ENCODE results near the gene HMGXB4.
"Not testable (repeated sequence)": the region's sequence is repeated elsewhere in the genome, so short reads cannot be mapped to it uniquely, and the experiment has no call there.

HMGXB4 gene

DNA sequence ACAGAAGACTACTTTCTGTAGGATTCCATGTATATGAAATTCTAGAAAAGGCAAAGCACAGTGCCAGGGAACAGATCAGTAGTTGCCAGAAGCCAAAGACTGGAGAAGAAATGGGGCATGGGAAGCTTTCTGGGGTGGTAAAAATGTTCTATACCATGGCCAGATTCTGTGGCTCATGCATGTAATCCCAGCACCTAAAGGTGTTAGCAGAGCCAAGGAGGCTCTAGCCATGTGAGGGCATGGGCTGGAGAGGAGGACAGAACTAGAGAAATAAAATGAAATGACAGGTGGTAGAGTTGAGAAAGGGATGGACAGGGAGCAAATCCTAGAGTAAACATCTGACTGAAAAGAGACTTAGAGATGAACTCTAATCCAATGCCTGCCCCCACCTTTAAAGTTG is 26.9 kb upstream of the HMGXB4 start:
- no peak for TF ChIP-seq CTCF (IDR thresholded peaks at IDR 0.05)
- DNase-seq (ENCODE audit: low spot score) = no peak

GRCh38 chr22:35230839-35231584 is 26.3 kb upstream of the HMGXB4 start:
- H3K4me3 ChIP-seq = no peak overlapping the region
- no peak for DNase-seq (ENCODE audit: low spot score)
- TF ChIP-seq CTCF (IDR thresholded peaks at IDR 0.05) = no peak
- H3K27ac ChIP-seq = no peak overlapping the region

More for the DNA sequence above, 26.9 kb upstream of the HMGXB4 start:
- Histone ChIP-seq H3K4me3 (no peak overlapping the region), H3K27ac (no peak overlapping the region)

DNA sequence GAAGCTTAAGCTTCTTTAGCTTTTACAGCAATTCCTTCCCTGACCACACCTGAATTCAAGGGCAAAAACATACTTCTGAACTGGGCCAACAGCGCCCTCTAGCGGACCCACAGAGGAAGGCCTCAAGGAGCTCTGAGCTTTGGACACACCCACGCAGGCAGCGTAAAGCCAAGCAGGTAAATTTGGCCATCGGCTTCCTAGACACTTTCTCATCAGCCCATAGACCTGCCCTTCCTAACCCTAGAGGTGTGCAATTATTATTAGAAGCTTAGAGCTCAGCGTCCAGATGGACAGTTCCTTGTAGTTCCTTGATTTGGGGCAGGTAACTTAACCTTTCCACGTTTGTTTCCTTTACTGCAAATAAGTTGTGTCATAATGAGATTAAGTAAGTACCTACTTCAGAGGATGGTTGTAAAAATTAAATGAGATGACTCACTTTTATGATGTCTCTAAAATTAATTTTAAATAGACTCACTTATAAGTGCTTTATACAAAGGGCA is 25.7 kb upstream of the HMGXB4 start:
- H3K27ac ChIP-seq = no peak overlapping the region
- no peak for DNase-seq (ENCODE audit: low spot score)
- TF ChIP-seq CTCF (IDR thresholded peaks at IDR 0.05) = no peak
- no peak overlapping the region for H3K4me3 ChIP-seq

GRCh38 chr22:35238749-35239148 is 18.5 kb upstream of the HMGXB4 start:
- H3K4me3 ChIP-seq; H3K27ac ChIP-seq; DNase-seq (ENCODE audit: low spot score): not testable (repeated sequence)

DNA sequence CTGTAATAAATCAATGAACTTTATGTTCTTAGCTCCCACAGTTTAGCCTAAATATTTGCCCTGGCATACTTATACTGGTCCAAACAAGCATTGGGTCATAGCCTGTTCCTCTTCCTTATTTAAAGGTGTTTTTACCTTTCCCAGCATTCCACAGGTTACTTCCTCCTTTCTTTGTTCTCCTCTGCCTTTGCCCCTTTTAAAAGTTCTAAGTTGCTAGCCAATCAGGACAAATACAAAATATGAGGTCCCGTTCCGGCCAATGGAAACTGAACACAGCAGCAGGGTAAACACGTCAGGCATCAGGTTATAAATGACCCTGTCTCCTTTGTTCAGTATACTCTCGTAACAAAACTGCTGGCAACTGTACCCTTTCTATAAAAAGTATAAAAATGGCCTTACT is 12.8 kb upstream of the HMGXB4 start:
- not testable (repeated sequence) for H3K27ac ChIP-seq; DNase-seq (ENCODE audit: low spot score); H3K4me3 ChIP-seq

GRCh38 chr22:35250156-35250555 is 7.1 kb upstream of the HMGXB4 start:
- no peak overlapping the region for H3K4me3 ChIP-seq
- H3K27ac ChIP-seq = no peak overlapping the region
- no peak for TF ChIP-seq CTCF (IDR thresholded peaks at IDR 0.05)
- no peak for DNase-seq (ENCODE audit: low spot score)

- TF ChIP-seq CTCF (IDR thresholded peaks at IDR 0.05) = no peak
- Histone ChIP-seq H3K27ac (no peak overlapping the region), H3K4me3 (no peak overlapping the region)
- DNase-seq (ENCODE audit: low spot score) = no peak
These were observed 3.3 kb upstream of the HMGXB4 start for GRCh38 chr22:35253946-35254345.

- TF ChIP-seq CTCF (IDR thresholded peaks at IDR 0.05) = no peak
- DNase-seq (ENCODE audit: low spot score) = no peak
- Histone ChIP-seq H3K4me3 (peak overlapping the region; percentile 88), H3K27ac (peak overlapping the region in 1 of 2 donors; percentile 92)
These were observed 332 bp upstream of the HMGXB4 start for GRCh38 chr22:35257002-35257320.
